NB4 (cell line): ENCODE data around the gene ZNF544.

Source experiments
- MYC ChIP-seq: IDR thresholded peaks from 2 replicates; pipeline ENCODE4 v1.6.1; 2011; ENCODE audit warnings: low read depth, low read length
- POLR2A ChIP-seq: IDR thresholded peaks from 2 replicates; pipeline ENCODE4 v1.6.1; 2011; ENCODE audit warnings: mild to moderate bottlenecking; ENCODE audit not compliant: insufficient read length; ENCODE audit errors: extremely low read depth
- TF ChIP-seq, protein P1 (sequence below): IDR thresholded peaks from one replicate; pipeline ENCODE4 v1.5.1; 2012; ENCODE audit warnings: low read depth, low read length
- TF ChIP-seq, protein P2 (sequence below): IDR thresholded peaks from 2 replicates; pipeline ENCODE4 v1.6.1; 2011; ENCODE audit warnings: low read depth, low read length

- TF ChIP-seq, protein P1, sequence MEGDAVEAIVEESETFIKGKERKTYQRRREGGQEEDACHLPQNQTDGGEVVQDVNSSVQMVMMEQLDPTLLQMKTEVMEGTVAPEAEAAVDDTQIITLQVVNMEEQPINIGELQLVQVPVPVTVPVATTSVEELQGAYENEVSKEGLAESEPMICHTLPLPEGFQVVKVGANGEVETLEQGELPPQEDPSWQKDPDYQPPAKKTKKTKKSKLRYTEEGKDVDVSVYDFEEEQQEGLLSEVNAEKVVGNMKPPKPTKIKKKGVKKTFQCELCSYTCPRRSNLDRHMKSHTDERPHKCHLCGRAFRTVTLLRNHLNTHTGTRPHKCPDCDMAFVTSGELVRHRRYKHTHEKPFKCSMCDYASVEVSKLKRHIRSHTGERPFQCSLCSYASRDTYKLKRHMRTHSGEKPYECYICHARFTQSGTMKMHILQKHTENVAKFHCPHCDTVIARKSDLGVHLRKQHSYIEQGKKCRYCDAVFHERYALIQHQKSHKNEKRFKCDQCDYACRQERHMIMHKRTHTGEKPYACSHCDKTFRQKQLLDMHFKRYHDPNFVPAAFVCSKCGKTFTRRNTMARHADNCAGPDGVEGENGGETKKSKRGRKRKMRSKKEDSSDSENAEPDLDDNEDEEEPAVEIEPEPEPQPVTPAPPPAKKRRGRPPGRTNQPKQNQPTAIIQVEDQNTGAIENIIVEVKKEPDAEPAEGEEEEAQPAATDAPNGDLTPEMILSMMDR: no peak
- TF ChIP-seq, protein P2, sequence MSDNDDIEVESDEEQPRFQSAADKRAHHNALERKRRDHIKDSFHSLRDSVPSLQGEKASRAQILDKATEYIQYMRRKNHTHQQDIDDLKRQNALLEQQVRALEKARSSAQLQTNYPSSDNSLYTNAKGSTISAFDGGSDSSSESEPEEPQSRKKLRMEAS: no peak
- no peak for TF ChIP-seq POLR2A
- no peak for TF ChIP-seq MYC
Measured at GRCh38 chr19:58227964-58228584, 640 bp upstream of the ZNF544 start.
